GM23338 (cell line): Measurements from ENCODE around the gene PTMA. TPM values are rescaled to one million over a fixed set of nuclear protein-coding genes. Genes with fewer than 3 reads are reported as not detected.

Source experiments
- ATAC-seq: fragments of 200-7000 bp; cut with Tn5 transposase; 3 replicates; pipeline ENCODE4 v1.9.1; 2020
- DNase-seq: peaks from one replicate; pipeline ENCODE4 v3.0.0-alpha.2; 2015; ENCODE audit warnings: low spot score
- H2AFZ ChIP-seq: fragments of 200-600 bp; sonication (generic); 2 replicates; pipeline ENCODE4 v1.8.0; 2016; ENCODE audit warnings: antibody characterized with exemption, mild to moderate bottlenecking, moderate library complexity
- H3F3A ChIP-seq: fragments of 200-600 bp; sonication (generic); replicated peaks from 2 replicates; pipeline ENCODE4 v1.8.0; 2017; ENCODE audit warnings: antibody characterized with exemption, mixed run types, low read depth
- H3K27ac ChIP-seq: fragments of 200-600 bp; sonication (generic); 2 replicates; pipeline ENCODE4 v1.6.1; 2016; ENCODE audit warnings: low read depth
- H3K27me3 ChIP-seq: fragments of 200-600 bp; sonication (generic); 2 replicates; pipeline ENCODE4 v1.8.0; 2016; ENCODE audit warnings: mild to moderate bottlenecking, mixed run types, moderate library complexity; ENCODE audit not compliant: insufficient read depth
- H3K36me3 ChIP-seq: fragments of 200-600 bp; sonication (generic); 2 replicates; pipeline ENCODE4 v1.8.0; 2016; ENCODE audit warnings: mild to moderate bottlenecking; ENCODE audit not compliant: insufficient read depth
- H3K4me1 ChIP-seq: fragments of 200-600 bp; sonication (generic); 2 replicates; pipeline ENCODE4 v1.8.0; 2016; ENCODE audit warnings: mild to moderate bottlenecking, moderate library complexity; ENCODE audit not compliant: insufficient read depth
- H3K4me2 ChIP-seq: fragments of 200-600 bp; sonication (generic); 2 replicates; pipeline ENCODE4 v1.7.1; 2017; ENCODE audit warnings: mixed run types
- H3K4me3 ChIP-seq: fragments of 200-600 bp; sonication (generic); 2 replicates; pipeline ENCODE4 v1.6.1; 2016; ENCODE audit warnings: mixed run types
- H3K79me2 ChIP-seq: fragments of 200-600 bp; sonication (generic); replicated peaks from 2 replicates; pipeline ENCODE4 v1.8.0; 2017; ENCODE audit warnings: mild to moderate bottlenecking; ENCODE audit not compliant: insufficient read depth
- H3K9me2 ChIP-seq: fragments of 200-600 bp; sonication (generic); 2 replicates; pipeline ENCODE4 v1.8.0; 2017; ENCODE audit not compliant: insufficient read depth
- H4K20me1 ChIP-seq: fragments of 200-600 bp; sonication (generic); replicated peaks from 2 replicates; pipeline ENCODE4 v1.8.0; 2017; ENCODE audit warnings: mild to moderate bottlenecking; ENCODE audit not compliant: insufficient read depth
- H3K27ac Mint-ChIP-seq: 2 replicates; pipeline ENCODE4 v1.8.0; 2020; ENCODE audit warnings: inconsistent platforms, mild to moderate bottlenecking, moderate library complexity, mixed read lengths
- H3K27me3 Mint-ChIP-seq: 3 replicates; pipeline ENCODE4 v1.8.0; 2022; ENCODE audit warnings: low read depth, mild to moderate bottlenecking, moderate library complexity, mixed read lengths, inconsistent platforms; ENCODE audit not compliant: insufficient read depth, poor library complexity
- H3K36me3 Mint-ChIP-seq: 3 replicates; pipeline ENCODE4 v1.8.0; 2021; ENCODE audit warnings: low read depth, mild to moderate bottlenecking, inconsistent platforms, moderate library complexity, mixed read lengths
- H3K4me1 Mint-ChIP-seq: 3 replicates; pipeline ENCODE4 v1.8.0; 2020; ENCODE audit warnings: mild to moderate bottlenecking, inconsistent platforms, mixed read lengths
- H3K4me3 Mint-ChIP-seq: 3 replicates; pipeline ENCODE4 v1.8.0; 2021; ENCODE audit warnings: moderate library complexity, mild to moderate bottlenecking, inconsistent platforms, mixed read lengths
- H3K9me3 Mint-ChIP-seq: 3 replicates; pipeline ENCODE4 v1.8.0; 2020; ENCODE audit warnings: moderate library complexity, mild to moderate bottlenecking, inconsistent platforms, mixed read lengths
- CREB1 ChIP-seq: fragments of 250-450 bp; sonication (Bioruptor Pico); IDR thresholded peaks from 2 replicates; pipeline ENCODE4 v1.5.0; 2020; ENCODE audit warnings: low read depth, mild to moderate bottlenecking, moderate library complexity
- CTCF ChIP-seq, 2 experiments: fragments of 200-600 bp in 1 of 2; sonication (generic) in 1 of 2; conservative IDR thresholded peaks; 2 replicates each; pipeline versions ENCODE4 v1.5.1 to v1.6.1; 2016 to 2017; ENCODE audit warnings: antibody characterized with exemption in 2 of 2, low read depth in 2 of 2, mild to moderate bottlenecking in 2 of 2, moderate library complexity in 1 of 2
- NANOG ChIP-seq: IDR thresholded peaks from 2 replicates; pipeline ENCODE4 v1.6.1; 2016; ENCODE audit warnings: antibody characterized with exemption, borderline replicate concordance
- POLR2AphosphoS5 ChIP-seq: IDR thresholded peaks from 2 replicates; pipeline ENCODE4 v1.6.1; 2016; ENCODE audit warnings: antibody characterized with exemption, low read depth
- ZNF331 ChIP-seq: fragments of 250-450 bp; sonication (Bioruptor Pico); IDR thresholded peaks from 2 replicates; pipeline ENCODE4 v1.5.0; 2020; ENCODE audit warnings: low read depth, mild to moderate bottlenecking, moderate library complexity
- polyA plus RNA-seq: library from polyadenylated mRNA; unstranded; fragments of >200 nt; fragmentation: Nextera tagmentation; extraction: Ambion mirVana; gene quantifications from 2 replicates; pipeline ENCODE4 v1.2.1, GENCODE V29; 2016
- total RNA-seq: library from RNA; depleted of rRNA; stranded (reverse); fragments of >200 nt; shearing (Covaris generic); gene quantifications from 2 replicates; pipeline ENCODE4 v1.2.3, GENCODE V29; 2014
- TF ChIP-seq, protein P1 (sequence below): fragments of 250-450 bp; sonication (Bioruptor Pico); IDR thresholded peaks from 2 replicates; pipeline ENCODE4 v1.5.0; 2020; ENCODE audit warnings: mild to moderate bottlenecking, moderate library complexity

PTMA gene
- total and polyA plus RNA-seq, 2 experiments from 2014 or later, result 1,861 to 8,990 TPM

DNA sequence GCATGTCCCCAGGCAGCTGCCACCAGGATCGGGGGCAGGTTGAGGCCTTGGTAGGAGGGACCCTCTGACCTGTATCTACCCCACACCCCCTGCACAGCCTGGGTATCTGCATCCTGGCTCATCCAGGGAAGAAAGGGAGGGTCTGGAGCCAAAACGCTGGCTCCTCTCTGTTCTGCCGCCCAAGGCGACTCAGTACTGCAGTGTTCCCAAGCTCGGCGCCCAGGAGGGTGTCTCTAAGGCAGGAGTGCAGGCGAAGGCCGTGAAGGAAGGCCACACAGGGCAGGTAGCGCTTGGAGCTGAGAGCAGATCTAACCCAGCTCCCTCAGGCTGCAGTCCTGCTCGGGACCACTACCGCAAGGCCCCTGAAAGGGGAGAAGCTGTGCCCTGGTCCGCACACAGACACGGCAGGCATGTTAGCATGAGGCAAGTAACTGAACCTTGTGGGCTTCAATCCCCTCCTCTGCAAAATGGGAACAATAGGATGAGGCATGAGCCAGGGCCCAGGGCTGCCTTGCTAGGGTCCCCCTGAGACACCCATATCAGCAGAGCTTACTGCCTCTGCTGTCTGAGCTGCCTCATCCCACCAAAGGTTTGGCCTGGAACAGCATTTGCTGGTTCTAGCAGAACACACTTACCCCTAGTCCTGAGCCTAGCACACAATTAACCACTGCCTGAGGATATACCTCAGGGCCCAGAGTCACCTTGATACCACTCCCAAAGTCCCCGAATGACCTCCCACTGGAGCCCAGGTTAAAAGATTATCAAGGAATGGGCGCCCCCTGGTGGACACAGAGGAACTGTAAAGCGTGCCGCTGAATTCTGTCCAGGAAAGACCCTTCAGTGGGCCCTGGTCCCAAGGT is 6.5 kb downstream of the PTMA start:
- Histone ChIP-seq H3K4me2 (no peak overlapping the region), H3K4me1 (peaks cover 31% of the 10 kb centered on the region), H3K4me3 (no peak overlapping the region), H3K27ac (peak overlapping the region; percentile 92), H4K20me1 (peaks cover 17% of the 10 kb centered on the region), H2AFZ (no peak overlapping the region), H3K36me3 (peaks cover 26% of the 10 kb centered on the region), H3K9me2 (no peaks in the 10 kb centered on the region), H3F3A (peaks cover 43% of the 10 kb centered on the region), H3K79me2 (peaks cover 35% of the 10 kb centered on the region), H3K27me3 (no peaks in the 10 kb centered on the region)
- Mint-ChIP-seq H3K4me1 (peaks cover 43% of the 10 kb centered on the region), H3K27ac (peak overlapping the region; percentile 94), H3K4me3 (peak overlapping the region; percentile 65; the same call in 2 of the 3 replicates), H3K27me3 (peaks cover 52% of the 10 kb centered on the region), H3K9me3 (peaks cover 18% of the 10 kb centered on the region), H3K36me3 (peaks cover 46% of the 10 kb centered on the region)
- DNase-seq (peak; percentile 99), ATAC-seq (peak; percentile 52)
- TF ChIP-seq, protein P1, sequence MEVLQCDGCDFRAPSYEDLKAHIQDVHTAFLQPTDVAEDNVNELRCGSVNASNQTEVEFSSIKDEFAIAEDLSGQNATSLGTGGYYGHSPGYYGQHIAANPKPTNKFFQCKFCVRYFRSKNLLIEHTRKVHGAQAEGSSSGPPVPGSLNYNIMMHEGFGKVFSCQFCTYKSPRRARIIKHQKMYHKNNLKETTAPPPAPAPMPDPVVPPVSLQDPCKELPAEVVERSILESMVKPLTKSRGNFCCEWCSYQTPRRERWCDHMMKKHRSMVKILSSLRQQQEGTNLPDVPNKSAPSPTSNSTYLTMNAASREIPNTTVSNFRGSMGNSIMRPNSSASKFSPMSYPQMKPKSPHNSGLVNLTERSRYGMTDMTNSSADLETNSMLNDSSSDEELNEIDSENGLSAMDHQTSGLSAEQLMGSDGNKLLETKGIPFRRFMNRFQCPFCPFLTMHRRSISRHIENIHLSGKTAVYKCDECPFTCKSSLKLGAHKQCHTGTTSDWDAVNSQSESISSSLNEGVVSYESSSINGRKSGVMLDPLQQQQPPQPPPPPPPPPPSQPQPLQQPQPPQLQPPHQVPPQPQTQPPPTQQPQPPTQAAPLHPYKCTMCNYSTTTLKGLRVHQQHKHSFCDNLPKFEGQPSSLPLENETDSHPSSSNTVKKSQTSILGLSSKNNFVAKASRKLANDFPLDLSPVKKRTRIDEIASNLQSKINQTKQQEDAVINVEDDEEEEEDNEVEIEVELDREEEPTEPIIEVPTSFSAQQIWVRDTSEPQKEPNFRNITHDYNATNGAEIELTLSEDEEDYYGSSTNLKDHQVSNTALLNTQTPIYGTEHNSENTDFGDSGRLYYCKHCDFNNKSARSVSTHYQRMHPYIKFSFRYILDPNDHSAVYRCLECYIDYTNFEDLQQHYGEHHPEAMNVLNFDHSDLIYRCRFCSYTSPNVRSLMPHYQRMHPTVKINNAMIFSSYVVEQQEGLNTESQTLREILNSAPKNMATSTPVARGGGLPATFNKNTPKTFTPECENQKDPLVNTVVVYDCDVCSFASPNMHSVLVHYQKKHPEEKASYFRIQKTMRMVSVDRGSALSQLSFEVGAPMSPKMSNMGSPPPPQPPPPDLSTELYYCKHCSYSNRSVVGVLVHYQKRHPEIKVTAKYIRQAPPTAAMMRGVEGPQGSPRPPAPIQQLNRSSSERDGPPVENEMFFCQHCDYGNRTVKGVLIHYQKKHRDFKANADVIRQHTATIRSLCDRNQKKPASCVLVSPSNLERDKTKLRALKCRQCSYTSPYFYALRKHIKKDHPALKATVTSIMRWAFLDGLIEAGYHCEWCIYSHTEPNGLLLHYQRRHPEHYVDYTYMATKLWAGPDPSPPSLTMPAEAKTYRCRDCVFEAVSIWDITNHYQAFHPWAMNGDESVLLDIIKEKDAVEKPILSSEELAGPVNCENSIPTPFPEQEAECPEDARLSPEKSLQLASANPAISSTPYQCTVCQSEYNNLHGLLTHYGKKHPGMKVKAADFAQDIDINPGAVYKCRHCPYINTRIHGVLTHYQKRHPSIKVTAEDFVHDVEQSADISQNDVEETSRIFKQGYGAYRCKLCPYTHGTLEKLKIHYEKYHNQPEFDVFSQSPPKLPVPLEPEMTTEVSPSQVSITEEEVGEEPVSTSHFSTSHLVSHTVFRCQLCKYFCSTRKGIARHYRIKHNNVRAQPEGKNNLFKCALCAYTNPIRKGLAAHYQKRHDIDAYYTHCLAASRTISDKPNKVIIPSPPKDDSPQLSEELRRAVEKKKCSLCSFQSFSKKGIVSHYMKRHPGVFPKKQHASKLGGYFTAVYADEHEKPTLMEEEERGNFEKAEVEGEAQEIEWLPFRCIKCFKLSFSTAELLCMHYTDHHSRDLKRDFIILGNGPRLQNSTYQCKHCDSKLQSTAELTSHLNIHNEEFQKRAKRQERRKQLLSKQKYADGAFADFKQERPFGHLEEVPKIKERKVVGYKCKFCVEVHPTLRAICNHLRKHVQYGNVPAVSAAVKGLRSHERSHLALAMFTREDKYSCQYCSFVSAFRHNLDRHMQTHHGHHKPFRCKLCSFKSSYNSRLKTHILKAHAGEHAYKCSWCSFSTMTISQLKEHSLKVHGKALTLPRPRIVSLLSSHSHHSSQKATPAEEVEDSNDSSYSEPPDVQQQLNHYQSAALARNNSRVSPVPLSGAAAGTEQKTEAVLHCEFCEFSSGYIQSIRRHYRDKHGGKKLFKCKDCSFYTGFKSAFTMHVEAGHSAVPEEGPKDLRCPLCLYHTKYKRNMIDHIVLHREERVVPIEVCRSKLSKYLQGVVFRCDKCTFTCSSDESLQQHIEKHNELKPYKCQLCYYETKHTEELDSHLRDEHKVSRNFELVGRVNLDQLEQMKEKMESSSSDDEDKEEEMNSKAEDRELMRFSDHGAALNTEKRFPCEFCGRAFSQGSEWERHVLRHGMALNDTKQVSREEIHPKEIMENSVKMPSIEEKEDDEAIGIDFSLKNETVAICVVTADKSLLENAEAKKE (CRISPR knock-in tag), result 0 out of 2 replicates have a peak, but pooled peaks have one; percentile 2
- TF ChIP-seq CREB1 (CRISPR knock-in tag) (no peak), NANOG (0 out of 2 replicates have a peak, but pooled peaks have one; percentile 6), POLR2AphosphoS5 (no peak), CTCF (conservative IDR thresholded peaks at IDR 0.05; ENCODE audit: low read depth in 2 of 2) (peak; percentile 93 to 94), ZNF331 (CRISPR knock-in tag) (no peak)
